IgD-negative memory B cell (primary cell): Measurements from ENCODE around the gene RILPL1. TPM values are rescaled to one million over a fixed set of nuclear protein-coding genes. Genes with fewer than 3 reads are reported as not detected.
"Not testable (repeated sequence)": the region's sequence is repeated elsewhere in the genome, so short reads cannot be mapped to it uniquely, and the experiment has no call there.

Experiments used
- H3K27ac Mint-ChIP-seq, 3 donors: one replicate each; pipeline ENCODE4 v1.8.0; 2020 to 2022; ENCODE audit warnings: mild to moderate bottlenecking in 3 of 3, mixed read lengths in 3 of 3, moderate library complexity in 1 of 3
- H3K27me3 Mint-ChIP-seq: one replicate; pipeline ENCODE4 v1.8.0; 2021; ENCODE audit warnings: mixed read lengths
- H3K36me3 Mint-ChIP-seq: one replicate; pipeline ENCODE4 v1.8.0; 2020; ENCODE audit warnings: mild to moderate bottlenecking, mixed read lengths
- H3K4me1 Mint-ChIP-seq, 3 donors: one replicate each; pipeline ENCODE4 v1.8.0; 2020 to 2022; ENCODE audit warnings: mixed read lengths in 3 of 3, mild to moderate bottlenecking in 1 of 3
- H3K4me3 Mint-ChIP-seq, 4 donors: one replicate each; pipeline ENCODE4 v1.8.0; 2020 to 2022; ENCODE audit warnings: mild to moderate bottlenecking in 4 of 4, mixed read lengths in 4 of 4, moderate library complexity in 3 of 4
- H3K9me3 Mint-ChIP-seq, 3 donors: one replicate each; pipeline ENCODE4 v1.8.0; 2020 to 2021; ENCODE audit warnings: mixed read lengths in 3 of 3, mild to moderate bottlenecking in 1 of 3
- polyA plus RNA-seq: library from polyadenylated mRNA; unstranded; fragments of 300-500 nt; fragmentation: Illumina TruSeq; gene quantifications from one replicate; pipeline ENCODE4 v1.2.3, GENCODE V29; 2021

The RILPL1 gene
- polyA plus RNA-seq, 1 donor from 2014 or later, result 0.08 TPM

DNA sequence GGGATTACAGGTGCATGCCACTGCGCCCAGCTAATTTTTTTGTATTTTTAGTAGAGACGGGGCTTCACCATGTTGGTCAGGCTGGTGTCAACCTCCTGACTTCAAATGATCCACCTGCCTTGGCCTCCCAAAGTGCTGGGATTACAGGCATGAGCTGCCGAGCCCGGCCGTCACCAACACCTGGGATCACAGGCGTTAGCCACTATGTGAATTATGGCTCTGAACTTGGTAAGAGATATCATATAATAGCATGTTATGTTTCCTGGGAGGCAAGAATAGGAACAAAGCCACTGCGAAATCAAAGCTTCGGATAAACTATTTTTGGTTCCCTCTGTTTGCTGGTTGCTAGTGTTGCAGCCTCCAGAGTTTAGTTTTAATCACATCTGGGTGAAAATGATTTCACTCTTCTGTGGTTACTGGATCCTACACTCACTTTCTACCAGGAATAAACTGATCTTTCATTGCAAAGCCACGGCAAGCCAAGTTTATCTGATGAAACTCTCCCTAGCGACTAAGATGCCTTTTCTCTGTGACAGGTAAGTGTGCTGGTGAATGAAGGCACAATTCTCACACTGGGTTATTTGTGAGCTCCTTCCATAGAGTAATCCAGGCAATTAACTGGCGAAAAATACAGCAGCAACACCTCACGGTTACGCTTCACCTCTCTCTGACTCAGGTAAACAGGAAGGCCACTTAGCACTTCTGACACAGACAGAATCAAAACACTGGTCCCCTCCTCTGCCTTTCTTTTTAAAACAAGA is 58.9 kb downstream of the RILPL1 start:
- Mint-ChIP-seq H3K36me3 (peaks cover 2% of the 10 kb centered on the region), H3K27ac (peak overlapping the region in 2 of 3 donors; percentile 79 to 98), H3K9me3 (no peaks in the 10 kb centered on the region), H3K27me3 (no peaks in the 10 kb centered on the region), H3K4me3 (peak overlapping the region in 3 of 4 donors; percentile 38 to 77 (median 56)), H3K4me1 (peaks cover 12 to 20% (median 17%) of the 10 kb centered on the region in 3 donors)

GRCh38 chr12:123472438-123472849 is 61.1 kb downstream of the RILPL1 start:
- Mint-ChIP-seq H3K36me3 (peaks cover 2% of the 10 kb centered on the region), H3K4me3 (no peak overlapping the region), H3K27me3 (no peaks in the 10 kb centered on the region), H3K27ac (no peak overlapping the region), H3K4me1 (peaks cover 15 to 24% (median 21%) of the 10 kb centered on the region in 3 donors), H3K9me3 (no peaks in the 10 kb centered on the region)

GRCh38 chr12:123471374-123472068 is 62.0 kb downstream of the RILPL1 start:
- H3K4me3 Mint-ChIP-seq, result no peak overlapping the region
- H3K27ac Mint-ChIP-seq, result no peak overlapping the region
- H3K27me3 Mint-ChIP-seq, result no peaks in the 10 kb centered on the region
- H3K36me3 Mint-ChIP-seq, result no peaks in the 10 kb centered on the region
- no peaks in the 10 kb centered on the region for H3K9me3 Mint-ChIP-seq
- H3K4me1 Mint-ChIP-seq, result peaks cover 15 to 24% (median 16%) of the 10 kb centered on the region in 3 donors

DNA sequence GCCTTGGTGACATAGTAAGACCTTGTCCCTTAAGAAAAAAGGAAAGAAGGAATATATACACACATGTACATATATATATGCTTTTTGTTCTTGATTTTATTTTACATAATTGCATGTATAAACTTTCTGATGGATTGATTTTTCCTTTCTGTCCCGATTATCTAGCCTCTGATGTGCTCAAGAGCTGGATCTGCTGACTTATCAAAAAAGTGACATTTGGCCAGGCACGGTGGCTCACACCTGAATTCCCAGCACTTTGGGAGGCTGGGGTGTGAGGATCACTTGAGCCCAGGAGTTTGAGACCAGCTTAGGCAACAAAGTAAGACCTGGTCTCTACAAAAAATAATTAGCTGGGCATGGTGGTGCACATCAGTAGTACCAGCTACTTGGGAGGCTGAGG is 63.5 kb downstream of the RILPL1 start:
- H3K36me3 Mint-ChIP-seq, result no peaks in the 10 kb centered on the region
- no peak overlapping the region for H3K4me3 Mint-ChIP-seq
- H3K9me3 Mint-ChIP-seq, result no peaks in the 10 kb centered on the region
- H3K4me1 Mint-ChIP-seq, result peaks cover 12 to 17% (median 12%) of the 10 kb centered on the region in 3 donors
- H3K27me3 Mint-ChIP-seq, result no peaks in the 10 kb centered on the region
- H3K27ac Mint-ChIP-seq, result peak overlapping the region in 1 of 3 donors; percentile 13

GRCh38 chr12:123468786-123469185 is 64.7 kb downstream of the RILPL1 start:
- no peaks in the 10 kb centered on the region for H3K9me3 Mint-ChIP-seq
- H3K4me1 Mint-ChIP-seq, result peaks cover 7 to 10% (median 8%) of the 10 kb centered on the region in 3 donors
- H3K4me3 Mint-ChIP-seq, result peak overlapping the region in 1 of 4 donors; percentile 50
- no peaks in the 10 kb centered on the region for H3K27me3 Mint-ChIP-seq
- no peaks in the 10 kb centered on the region for H3K36me3 Mint-ChIP-seq
- H3K27ac Mint-ChIP-seq, result peak overlapping the region in 2 of 3 donors; percentile 30 to 73

GRCh38 chr12:123465084-123465483 is 68.4 kb downstream of the RILPL1 start:
- H3K9me3 Mint-ChIP-seq, result no peaks in the 10 kb centered on the region
- peak overlapping the region in 1 of 3 donors; percentile 75 for H3K27ac Mint-ChIP-seq
- peak overlapping the region in 1 of 4 donors; percentile 48 for H3K4me3 Mint-ChIP-seq
- H3K36me3 Mint-ChIP-seq, result no peaks in the 10 kb centered on the region
- no peaks in the 10 kb centered on the region for H3K27me3 Mint-ChIP-seq
- peaks cover 12 to 20% (median 15%) of the 10 kb centered on the region in 3 donors for H3K4me1 Mint-ChIP-seq

DNA sequence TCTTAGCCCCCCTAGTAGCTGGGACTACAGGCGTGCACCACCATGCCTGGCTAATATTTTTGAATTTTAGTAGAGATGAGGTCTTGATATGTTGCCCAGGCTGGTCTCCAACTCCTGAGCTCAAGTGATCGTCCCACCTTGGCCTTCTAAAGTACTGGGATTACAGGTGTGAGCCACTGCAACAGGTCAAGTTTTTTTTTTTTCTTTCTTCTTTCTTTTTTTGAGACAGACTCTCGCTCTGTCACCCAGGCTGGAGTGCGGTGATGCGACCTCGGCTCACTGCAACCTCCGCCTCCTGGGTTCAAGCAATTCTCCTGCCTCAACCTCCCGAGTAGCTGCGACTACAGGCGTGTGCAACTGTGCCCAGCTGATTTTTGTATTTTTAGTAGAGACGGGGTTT is 70.3 kb downstream of the RILPL1 start:
- not testable (repeated sequence) for H3K4me3 Mint-ChIP-seq, H3K27me3 Mint-ChIP-seq, H3K36me3 Mint-ChIP-seq, H3K27ac Mint-ChIP-seq, H3K9me3 Mint-ChIP-seq
- H3K4me1 Mint-ChIP-seq, result peaks cover 15 to 24% (median 21%) of the 10 kb centered on the region in 3 donors

- no peaks in the 10 kb centered on the region for H3K36me3 Mint-ChIP-seq
- no peaks in the 10 kb centered on the region for H3K9me3 Mint-ChIP-seq
- no peaks in the 10 kb centered on the region for H3K27me3 Mint-ChIP-seq
- peaks cover 11 to 20% (median 20%) of the 10 kb centered on the region in 3 donors for H3K4me1 Mint-ChIP-seq
- H3K27ac Mint-ChIP-seq, result peak within 1 kb of the TSS; percentile 99 to 100 (median 100)
- peak within 1 kb of the TSS; percentile 97 to 100 (median 98) for H3K4me3 Mint-ChIP-seq
These were observed 75.3 kb downstream of the RILPL1 start, which contains the start of gene SNRNP35 for GRCh38 chr12:123457980-123458779. Gene SNRNP35, plus strand, starts transcription at chr12:123458139. Its CDS starts 7,402 bp downstream, at chr12:123465541.

DNA sequence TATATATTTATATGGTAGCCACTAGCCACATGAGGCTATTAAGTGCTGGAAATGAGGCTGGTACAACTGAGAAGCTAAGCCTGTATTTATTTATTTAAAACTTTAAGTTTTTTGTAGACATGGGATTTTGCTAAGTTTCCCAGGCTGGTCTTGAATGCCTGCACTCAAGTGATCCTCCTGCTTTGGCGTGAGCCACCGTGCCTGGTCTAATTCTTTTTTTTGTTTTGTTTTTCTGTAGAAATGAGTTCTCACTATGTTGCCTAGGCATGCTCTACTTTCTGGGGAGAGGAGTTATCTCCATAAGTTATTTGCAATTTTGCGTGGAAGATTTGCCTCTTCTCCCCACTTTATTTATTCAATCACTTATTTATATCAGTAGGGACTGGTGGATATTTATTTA is 80.4 kb downstream of the RILPL1 start:
- no peaks in the 10 kb centered on the region for H3K27me3 Mint-ChIP-seq
- H3K4me3 Mint-ChIP-seq, result no peak overlapping the region
- H3K4me1 Mint-ChIP-seq, result peaks cover 5 to 13% (median 5%) of the 10 kb centered on the region in 3 donors
- no peak overlapping the region for H3K27ac Mint-ChIP-seq
- H3K9me3 Mint-ChIP-seq, result no peaks in the 10 kb centered on the region
- no peaks in the 10 kb centered on the region for H3K36me3 Mint-ChIP-seq

GRCh38 chr12:123452276-123452550 is 81.3 kb downstream of the RILPL1 start:
- H3K27me3 Mint-ChIP-seq, H3K9me3 Mint-ChIP-seq, H3K36me3 Mint-ChIP-seq, H3K4me3 Mint-ChIP-seq: not testable (repeated sequence)
- Mint-ChIP-seq H3K27ac (peak overlapping the region in 1 of 3 donors; percentile 63), H3K4me1 (peaks cover 5 to 14% (median 7%) of the 10 kb centered on the region in 3 donors)

- Mint-ChIP-seq H3K9me3 (no peaks in the 10 kb centered on the region), H3K4me3 (no peak overlapping the region), H3K27me3 (no peaks in the 10 kb centered on the region), H3K27ac (peak overlapping the region in 1 of 3 donors; percentile 39), H3K4me1 (peaks cover 13 to 20% (median 15%) of the 10 kb centered on the region in 3 donors), H3K36me3 (no peaks in the 10 kb centered on the region)
These were observed 82.9 kb downstream of the RILPL1 start for GRCh38 chr12:123450636-123451035.

DNA sequence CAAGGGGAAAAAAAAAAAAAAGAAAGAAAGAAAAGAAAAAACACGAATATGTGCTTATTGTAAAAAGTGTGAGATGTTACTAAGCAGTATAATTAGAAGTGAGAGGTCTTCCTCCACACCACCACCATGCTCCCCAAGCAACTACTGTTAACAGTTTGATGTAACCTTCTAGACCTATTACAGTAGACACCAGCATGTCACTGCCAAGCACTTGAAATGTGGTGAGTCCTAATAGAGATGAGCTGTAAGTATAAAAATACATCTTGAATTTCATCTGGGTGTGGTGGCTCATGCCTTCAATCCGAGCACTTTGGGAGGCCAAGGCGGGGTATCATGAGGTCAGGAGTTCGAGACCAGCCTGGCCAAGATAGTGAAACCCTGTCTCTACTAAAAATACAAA is 83.7 kb downstream of the RILPL1 start:
- Mint-ChIP-seq H3K36me3 (no peaks in the 10 kb centered on the region), H3K27me3 (no peaks in the 10 kb centered on the region), H3K9me3 (no peaks in the 10 kb centered on the region), H3K27ac (peak overlapping the region in 1 of 3 donors; percentile 44), H3K4me3 (no peak overlapping the region), H3K4me1 (peaks cover 18 to 24% (median 19%) of the 10 kb centered on the region in 3 donors)

DNA sequence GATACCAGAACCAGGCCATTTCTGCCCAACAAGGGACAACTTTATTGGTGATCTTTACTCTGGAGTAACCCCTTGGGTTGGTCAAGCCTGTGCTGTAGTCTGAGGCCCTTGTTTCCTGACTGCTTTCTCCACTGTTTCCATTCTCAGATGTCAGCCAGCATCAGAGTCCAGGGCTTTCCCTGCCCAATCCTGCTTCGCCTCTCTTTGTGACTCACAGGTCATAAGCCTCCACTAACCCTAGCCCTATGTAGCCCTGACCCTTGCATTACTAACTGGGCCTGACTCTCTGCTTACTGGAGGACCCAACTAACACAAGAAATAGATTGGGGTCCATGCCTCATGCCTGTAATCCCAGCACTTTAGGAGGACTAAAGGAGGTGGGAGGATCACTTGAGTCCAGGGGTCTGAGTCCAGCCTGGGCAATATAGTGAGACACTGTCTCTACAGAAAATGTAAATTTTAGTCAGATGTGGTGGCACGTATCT is 84.2 kb downstream of the RILPL1 start:
- Mint-ChIP-seq H3K27me3 (no peaks in the 10 kb centered on the region), H3K4me3 (peak overlapping the region in 3 of 4 donors; percentile 32 to 73 (median 33)), H3K36me3 (no peaks in the 10 kb centered on the region), H3K27ac (peak overlapping the region; percentile 44 to 83 (median 53)), H3K4me1 (peaks cover 23 to 29% (median 25%) of the 10 kb centered on the region in 3 donors), H3K9me3 (no peaks in the 10 kb centered on the region)

GRCh38 chr12:123446333-123446713 is 87.2 kb downstream of the RILPL1 start:
- peaks cover 36 to 42% (median 40%) of the 10 kb centered on the region in 3 donors for H3K4me1 Mint-ChIP-seq
- H3K9me3 Mint-ChIP-seq, result no peaks in the 10 kb centered on the region
- no peaks in the 10 kb centered on the region for H3K36me3 Mint-ChIP-seq
- H3K27me3 Mint-ChIP-seq, result no peaks in the 10 kb centered on the region
- peak overlapping the region; percentile 93 to 98 (median 95) for H3K27ac Mint-ChIP-seq
- peak overlapping the region; percentile 79 to 96 (median 83) for H3K4me3 Mint-ChIP-seq
